Right cardiac atrium (tissue), 5 donors: Measurements from ENCODE around the gene MRTFA. TPM values are rescaled to one million over a fixed set of nuclear protein-coding genes. Genes with fewer than 3 reads are reported as not detected.
"Not testable (repeated sequence)": the region's sequence is repeated elsewhere in the genome, so short reads cannot be mapped to it uniquely, and the experiment has no call there.

Source experiments
- ATAC-seq, 2 donors: fragments of 200-7000 bp; cut with Tn5 transposase; one replicate each; pipeline versions ENCODE4 v1.8.0 to v1.9.1; 2020; ENCODE audit warnings: moderate library complexity in 2 of 2, mild to moderate bottlenecking in 1 of 2
- DNase-seq, 3 donors: peaks; one replicate each; pipeline ENCODE4 v3.0.0-alpha.2; 2020
- H3K27ac ChIP-seq: one replicate; pipeline ENCODE4 v1.5.1; 2013; ENCODE audit warnings: mild to moderate bottlenecking, low read length, control low read depth, moderate library complexity
- H3K27me3 ChIP-seq: one replicate; pipeline ENCODE4 v1.6.1; 2013; ENCODE audit not compliant: control insufficient read depth, insufficient read depth
- H3K4me1 ChIP-seq: one replicate; pipeline ENCODE4 v1.6.1; 2013; ENCODE audit warnings: low read length; ENCODE audit not compliant: control insufficient read depth, insufficient read depth
- H3K4me3 ChIP-seq: one replicate; pipeline ENCODE4 v1.5.1; 2013; ENCODE audit warnings: low read length, control low read depth
- H3K9me3 ChIP-seq: one replicate; pipeline ENCODE4 v1.6.1; 2013; ENCODE audit warnings: low read length; ENCODE audit not compliant: control insufficient read depth
- WGBS: extraction: QIAGEN DNeasy Blood & Tissue Kit; methylation state at CpG from one replicate; pipeline ENCODE4 v1.1.7; 2013; 5-methylcytosine and 5-hydroxymethylcytosine counted together
- intact Hi-C, 4 donors: fragments of 100-400 bp; cut with DNase I; formaldehyde crosslinking; loops; one replicate each; pipeline versions ENCODE4 v1.11.0 to v1.14.0; 2022 to 2023
- polyA plus RNA-seq: library from polyadenylated mRNA; stranded (reverse); fragments of 200-250 nt; gene quantifications from one replicate; pipeline ENCODE4 v1.2.3, GENCODE V29; 2013
- total RNA-seq, 4 donors: library from RNA; stranded (reverse); fragmentation: NEBNext Ultra II Directional; extraction: Animal tissue kit (Norgen Biotek cat#: 25700); gene quantifications; one replicate each; pipeline ENCODE4 v1.2.1, GENCODE V29; 2021
- donor health status: healthy with polysubstance abuse.
- donor health status: DM: no; HTN: yes; CAD: no.
- donor health status: DM: no; HTN: no; CAD: no.
- donor health status: DM: no; HTN: yes; CAD: no; lungs with severe emphysema.
- donor health status: DM: yes; HTN: yes; CAD: no.

MRTFA gene
- total and polyA plus RNA-seq, 5 donors, result 22.2 to 40.2 (median 31.6) TPM

DNA sequence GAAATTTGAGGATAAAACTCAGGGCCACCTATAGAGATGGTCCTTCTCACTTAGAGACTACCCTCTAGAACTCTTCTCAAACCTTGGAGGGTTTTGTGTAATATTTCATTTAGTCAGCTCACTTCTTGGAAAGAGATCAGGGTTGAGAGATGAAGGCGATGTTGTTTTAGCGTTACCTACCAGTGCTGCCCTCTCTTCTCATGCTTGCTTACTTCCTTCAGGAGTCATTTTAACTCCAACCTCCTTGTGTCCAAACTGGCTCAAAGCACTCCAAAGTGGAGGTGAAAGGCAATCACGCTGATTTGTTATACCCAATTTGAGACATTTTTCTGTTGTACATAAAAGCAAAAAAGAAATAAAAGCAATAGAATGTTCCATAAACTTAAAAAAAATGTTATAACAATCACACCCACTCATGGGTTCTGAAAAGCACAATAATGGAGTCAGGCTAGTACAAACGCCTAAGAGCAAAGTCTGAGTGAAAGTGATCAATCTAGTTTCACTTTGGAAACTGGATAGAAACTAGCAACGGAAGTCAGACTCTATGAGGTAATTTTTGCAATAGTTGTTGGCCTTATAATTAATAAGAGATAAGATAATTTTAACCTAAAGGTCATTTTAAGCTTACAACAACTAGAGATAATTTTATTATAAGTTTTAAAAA is 117.1 kb downstream of the MRTFA start:
- Histone ChIP-seq H3K4me1 (no peaks in the 10 kb centered on the region), H3K27me3 (no peaks in the 10 kb centered on the region), H3K9me3 (no peaks in the 10 kb centered on the region), H3K27ac (no peak overlapping the region), H3K4me3 (no peak overlapping the region)
- DNase-seq (no peak), ATAC-seq (no peak)
- intact Hi-C loops, result loop anchor here in 1 of 4 donors (10.0 kb wide), 1 partner anchor 85 kb away; no protein-coding TSS in a partner anchor
- 74% methylated on average over 5 of the region's 5 CpGs for WGBS

DNA sequence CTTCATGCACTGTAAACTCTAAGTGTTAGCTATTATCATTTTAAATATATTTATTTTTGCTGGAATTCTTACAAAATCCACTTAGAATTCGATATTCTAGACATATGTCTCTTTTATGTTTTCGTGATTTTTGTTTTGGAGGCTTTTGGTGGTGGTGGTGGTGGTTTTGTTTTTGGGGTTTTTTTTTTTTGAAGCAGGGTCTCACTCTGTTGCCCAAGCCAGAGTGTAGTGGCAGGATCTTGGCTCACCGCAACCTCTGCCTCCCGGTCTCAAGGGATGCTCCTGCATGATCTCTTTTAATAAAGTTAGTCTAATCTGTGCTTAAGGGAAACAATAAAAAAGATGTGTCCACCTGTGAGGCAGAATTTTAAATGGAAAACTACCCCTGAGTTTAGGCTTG is 117.7 kb downstream of the MRTFA start:
- Histone ChIP-seq H3K4me3 (no peak overlapping the region), H3K27me3 (no peaks in the 10 kb centered on the region), H3K27ac (no peak overlapping the region), H3K9me3 (no peaks in the 10 kb centered on the region), H3K4me1 (no peaks in the 10 kb centered on the region)
- ATAC-seq (no peak), DNase-seq (no peak)
- intact Hi-C loops, result loop anchor here in 1 of 4 donors (10.0 kb wide), 1 partner anchor 84 kb away; no protein-coding TSS in a partner anchor
- 90% methylated on average over 4 of the region's 4 CpGs for WGBS

DNA sequence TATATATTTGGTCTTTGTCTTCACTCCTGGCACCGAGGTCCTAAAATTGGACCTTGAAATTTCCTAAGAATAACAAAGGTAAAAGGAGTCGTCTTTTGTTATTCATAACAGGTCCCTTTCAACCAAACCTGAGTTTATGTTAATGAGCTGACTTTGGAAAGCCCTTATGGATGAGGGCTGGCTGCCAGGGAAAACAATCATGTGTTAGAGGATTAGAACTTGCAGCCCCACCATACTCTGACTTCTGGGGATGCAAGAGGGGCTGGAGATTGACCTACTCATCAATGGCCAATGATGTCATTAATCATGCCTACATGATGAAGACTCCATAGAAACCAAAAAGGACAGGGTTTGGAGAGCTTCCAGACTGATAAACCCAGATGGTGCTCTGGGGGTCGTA is 118.9 kb downstream of the MRTFA start:
- 81% methylated on average over 3 of the region's 3 CpGs for WGBS
- Histone ChIP-seq H3K27me3 (no peaks in the 10 kb centered on the region), H3K9me3 (no peaks in the 10 kb centered on the region), H3K27ac (no peak overlapping the region), H3K4me3 (no peak overlapping the region), H3K4me1 (no peaks in the 10 kb centered on the region)
- intact Hi-C loops, result loop anchor here in 1 of 4 donors (10.0 kb wide), 1 partner anchor 83 kb away; no protein-coding TSS in a partner anchor
- ATAC-seq (no peak), DNase-seq (no peak)

DNA sequence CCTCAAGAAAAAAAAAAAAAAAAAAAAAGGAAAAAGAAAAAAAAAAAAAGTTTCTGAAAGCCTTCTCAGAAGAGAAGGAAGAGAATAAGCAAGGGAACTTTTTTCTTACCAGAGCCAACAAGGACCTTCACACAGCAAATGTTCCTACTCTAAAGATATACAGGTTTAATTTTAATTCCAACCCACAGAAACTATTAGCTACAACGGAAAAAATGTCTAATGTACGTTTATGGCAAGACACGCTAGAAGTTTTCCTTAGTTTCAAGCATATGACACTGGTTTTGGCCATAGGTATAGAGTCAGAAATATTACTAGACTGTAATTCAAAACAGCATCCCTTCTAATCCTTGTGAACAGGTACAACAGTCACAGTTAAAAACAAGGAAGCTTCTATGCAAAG is 120.1 kb downstream of the MRTFA start:
- Histone ChIP-seq H3K9me3 (no peaks in the 10 kb centered on the region), H3K4me1 (no peaks in the 10 kb centered on the region), H3K4me3 (no peak overlapping the region), H3K27ac (no peak overlapping the region), H3K27me3 (no peaks in the 10 kb centered on the region)
- DNase-seq (no peak), ATAC-seq (no peak)
- intact Hi-C loops, result loop anchor here in 1 of 4 donors (10.0 kb wide), 1 partner anchor 82 kb away; no protein-coding TSS in a partner anchor
- WGBS, result 69% methylated on average over 3 of the region's 3 CpGs

DNA sequence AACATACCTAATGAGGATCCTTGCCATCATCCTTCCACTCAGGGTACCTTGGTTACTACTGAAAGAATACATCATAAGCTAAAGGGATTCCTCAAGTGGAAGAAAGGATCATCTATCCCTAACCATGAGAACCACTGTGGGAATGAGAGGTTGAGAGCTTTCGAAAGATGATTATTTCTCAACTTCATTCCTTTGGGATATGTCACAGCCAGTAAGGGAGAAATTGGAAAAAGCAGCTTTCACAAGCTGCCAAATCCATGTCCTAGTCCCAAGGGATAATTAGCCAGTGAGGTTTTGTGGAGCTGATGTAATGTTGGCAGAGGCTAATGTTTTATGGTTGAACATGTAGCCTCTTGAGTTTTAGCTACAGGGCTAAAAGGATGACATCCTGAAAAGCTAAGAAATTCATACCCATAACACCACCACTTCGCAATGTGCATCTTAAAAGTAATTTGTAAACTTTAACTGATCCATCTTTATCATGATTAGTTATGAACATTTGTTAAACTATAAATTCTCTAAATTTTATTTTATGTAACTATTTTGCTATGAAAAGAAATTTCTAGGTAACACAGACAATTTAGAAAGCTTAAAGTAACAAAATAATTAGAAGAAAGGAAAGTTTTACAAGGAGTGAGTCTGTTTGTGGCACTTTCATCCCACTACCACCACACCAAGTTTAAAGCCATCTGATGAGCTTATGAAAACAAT is 123.9 kb downstream of the MRTFA start:
- peaks cover 2% of the 10 kb centered on the region for H3K4me1 ChIP-seq

DNA sequence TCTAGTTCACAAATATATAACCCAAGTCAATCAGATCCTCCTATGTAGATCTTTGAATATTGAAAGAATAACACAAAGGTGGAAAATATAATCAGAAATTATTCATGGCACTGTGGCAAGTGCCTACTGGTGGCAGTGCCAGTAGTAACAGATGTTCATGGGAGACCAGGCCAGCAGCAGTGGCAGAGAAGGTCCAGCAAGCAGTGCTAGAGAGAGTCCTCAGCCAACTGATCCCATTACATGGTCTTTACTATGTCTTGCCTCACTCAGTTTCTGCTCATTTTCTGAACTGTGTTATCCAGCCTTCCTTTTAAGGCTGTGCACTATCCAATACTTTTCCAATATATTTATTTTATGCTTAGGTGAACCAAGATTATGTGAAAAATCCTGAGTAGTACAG is 124.9 kb downstream of the MRTFA start:
- no peaks in the 10 kb centered on the region for H3K9me3 ChIP-seq
- no peaks in the 10 kb centered on the region for H3K27me3 ChIP-seq
- no peak overlapping the region for H3K4me3 ChIP-seq
- intact Hi-C loops, result loop anchor here in 1 of 4 donors (5.0 to 10.0 kb wide), 2 partner anchors 77 to 126 kb away; partner anchors contain the start of gene MRTFA
- peak; percentile 39 to 41 for ATAC-seq
- DNase-seq, result peak in 1 of 3 donors; percentile 56
- peak overlapping the region; percentile 51 for H3K27ac ChIP-seq
- H3K4me1 ChIP-seq, result peaks cover 2% of the 10 kb centered on the region

More for the DNA sequence above, 123.9 kb downstream of the MRTFA start:
- H3K27ac ChIP-seq, result no peak overlapping the region
- H3K27me3 ChIP-seq, result no peaks in the 10 kb centered on the region
- H3K4me3 ChIP-seq, result no peak overlapping the region
- DNase-seq, result no peak
- intact Hi-C loops, result loop anchor here in 1 of 4 donors (5.0 to 10.0 kb wide), 2 partner anchors 78 to 125 kb away; partner anchors contain the start of gene MRTFA
- WGBS, result 51% methylated on average over 2 of the region's 2 CpGs
- peak; percentile 71 to 74 for ATAC-seq
- no peaks in the 10 kb centered on the region for H3K9me3 ChIP-seq

DNA sequence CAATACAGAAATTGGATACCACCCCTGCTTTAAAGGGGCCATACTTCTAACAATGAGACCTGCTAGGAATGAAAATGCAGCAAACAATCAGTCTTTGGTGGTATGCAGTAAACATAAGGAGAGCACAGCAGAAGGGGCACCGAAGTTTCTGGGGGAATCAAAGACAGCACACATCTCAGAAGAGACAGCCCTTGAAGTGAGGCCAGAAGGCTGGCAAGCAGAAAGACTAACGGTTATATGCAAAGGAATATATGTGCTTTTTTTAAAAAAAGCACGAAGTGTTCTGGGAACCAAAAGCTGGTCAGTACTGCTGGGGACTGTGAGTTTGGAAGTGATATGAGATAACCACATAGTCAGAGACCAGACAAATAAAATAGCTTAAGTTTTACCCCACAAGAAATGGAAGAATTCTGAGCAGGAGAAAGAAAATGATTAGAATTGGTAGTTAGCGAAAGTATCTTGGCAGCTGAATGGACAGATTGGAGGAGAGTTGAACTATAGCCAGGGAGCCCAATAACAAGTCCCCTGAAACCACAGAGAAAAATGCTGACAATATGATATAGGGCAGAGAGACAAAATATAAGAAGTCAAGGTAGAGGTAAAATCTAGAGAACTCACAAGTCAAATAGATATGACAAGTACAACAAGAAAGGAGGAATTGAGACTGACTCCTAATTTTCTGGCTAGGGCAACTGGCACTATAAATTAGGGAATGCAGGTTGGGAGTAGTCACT is 125.7 kb downstream of the MRTFA start:
- ATAC-seq, result peak in 1 of 2 donors; percentile 24
- Histone ChIP-seq H3K4me3 (no peak overlapping the region), H3K27ac (peak overlapping the region; percentile 14), H3K27me3 (no peaks in the 10 kb centered on the region), H3K9me3 (no peaks in the 10 kb centered on the region), H3K4me1 (peaks cover 2% of the 10 kb centered on the region)
- DNase-seq, result no peak
- 42% methylated on average over 4 of the region's 4 CpGs for WGBS
- intact Hi-C loops, result loop anchor here in 1 of 4 donors (5.0 to 10.0 kb wide), 2 partner anchors 76 to 127 kb away; partner anchors contain the start of gene MRTFA

DNA sequence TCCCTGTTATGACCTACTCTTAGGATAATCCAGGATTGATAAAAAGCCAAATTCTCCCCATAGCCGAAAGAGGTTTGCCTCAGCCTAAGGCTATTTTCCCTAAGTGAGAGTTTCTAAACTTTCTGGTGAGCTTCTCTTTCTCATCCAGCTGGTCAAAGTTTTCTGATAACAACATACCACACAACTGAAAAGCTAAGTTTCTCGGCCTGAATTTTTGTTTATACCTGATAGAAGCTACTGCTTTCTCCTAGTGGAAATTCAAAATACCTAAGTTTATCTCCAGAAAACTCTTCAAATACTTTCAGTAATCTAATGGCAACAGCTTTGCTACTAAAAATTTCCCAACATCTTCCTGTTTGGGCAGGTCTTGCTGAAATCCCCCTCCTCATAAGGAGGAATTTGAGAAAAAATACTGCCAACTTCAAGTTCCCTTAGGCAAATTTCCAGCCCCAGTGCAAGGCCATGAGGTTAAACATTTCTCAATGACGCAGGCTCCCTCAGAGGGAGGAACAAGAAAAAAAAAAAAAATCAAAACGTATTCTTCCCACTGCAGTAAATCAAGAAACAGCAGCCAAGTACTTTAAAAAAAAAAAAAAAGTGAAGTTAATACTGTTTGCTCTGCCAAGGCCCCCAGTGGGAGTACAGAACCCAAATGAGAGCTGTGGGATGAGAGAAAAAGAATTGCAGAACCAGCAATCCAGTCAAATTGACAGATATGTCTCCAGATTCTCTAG is 127.0 kb downstream of the MRTFA start:
- ATAC-seq, result peak; percentile 75 to 83
- 7% methylated on average over 4 of the region's 4 CpGs for WGBS
- intact Hi-C loops, result loop anchor here in 1 of 4 donors (5.0 to 10.0 kb wide), 2 partner anchors 75 to 128 kb away; partner anchors contain the start of gene MRTFA
- Histone ChIP-seq H3K4me3 (no peak overlapping the region), H3K27ac (no peak overlapping the region), H3K27me3 (no peaks in the 10 kb centered on the region), H3K4me1 (peaks cover 2% of the 10 kb centered on the region), H3K9me3 (no peaks in the 10 kb centered on the region)
- peak; percentile 67 to 87 (median 70) for DNase-seq

DNA sequence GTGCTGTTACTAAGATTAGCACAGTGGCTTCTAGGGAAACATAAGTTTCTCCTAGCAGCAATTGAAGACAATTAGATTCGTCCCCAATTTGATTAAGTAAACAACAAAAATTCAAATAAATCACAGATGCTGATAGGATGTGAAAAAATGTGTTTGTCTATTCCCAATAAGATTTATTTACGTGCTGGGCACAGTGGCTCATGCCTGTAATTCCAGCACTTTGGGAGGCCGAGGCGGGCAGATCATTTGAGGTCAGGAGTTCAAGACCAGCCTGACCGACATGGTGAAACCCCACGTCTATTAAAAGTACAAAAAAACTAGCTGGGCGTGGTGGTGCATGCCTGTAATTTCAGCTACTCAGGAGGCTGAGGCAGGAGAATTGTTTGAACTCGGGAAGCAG is 128.5 kb downstream of the MRTFA start:
- DNase-seq, H3K4me1 ChIP-seq, H3K4me3 ChIP-seq, ATAC-seq, H3K9me3 ChIP-seq, H3K27me3 ChIP-seq, intact Hi-C loops: not testable (repeated sequence)
- H3K27ac ChIP-seq, result peak overlapping the region; percentile 32
- WGBS, result 65% methylated on average over 8 of the region's 8 CpGs

DNA sequence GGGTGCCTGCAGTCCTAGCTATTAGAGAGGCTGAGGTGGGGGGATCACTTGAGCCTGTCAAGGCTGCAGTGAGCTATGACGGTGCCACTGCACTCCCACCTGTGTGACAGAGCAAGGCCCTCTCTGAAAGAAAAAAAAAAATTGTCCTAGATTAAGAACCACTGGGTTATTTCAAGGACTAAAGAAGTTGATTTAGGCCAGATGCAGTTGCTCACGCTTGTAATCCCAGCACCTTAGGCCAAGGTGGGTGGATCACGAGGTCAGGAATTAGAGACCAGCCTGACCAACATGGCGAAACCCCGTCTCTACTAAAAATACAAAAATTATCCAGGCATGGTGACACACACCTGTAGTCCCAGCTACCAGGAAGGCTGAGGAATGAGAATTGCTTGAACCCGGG is 129.0 kb downstream of the MRTFA start:
- ATAC-seq (no peak), DNase-seq (no peak)
- Histone ChIP-seq H3K4me3 (no peak overlapping the region), H3K27ac (no peak overlapping the region), H3K4me1 (peaks cover 2% of the 10 kb centered on the region), H3K9me3 (no peaks in the 10 kb centered on the region), H3K27me3 (no peaks in the 10 kb centered on the region)
- WGBS, result 95% methylated on average over 6 of the region's 6 CpGs
- intact Hi-C loops, result no loop called here
